HepG2 (cell line): Measurements from ENCODE around the gene GDPGP1. TPM values are rescaled to one million over a fixed set of nuclear protein-coding genes. Genes with fewer than 3 reads are reported as not detected.

ENCODE experiments used
- ARID2 ChIP-seq: sonication (generic); formaldehyde crosslinking; IDR thresholded peaks from 2 replicates; pipeline ENCODE4 v1.8.1; 2022; ENCODE audit warnings: mild to moderate bottlenecking, missing genetic modification reagents, borderline replicate concordance
- CEBPB ChIP-seq: IDR thresholded peaks from 2 replicates; pipeline ENCODE4 v1.6.1; 2011; ENCODE audit warnings: low read depth, low read length, improper control_type of control experiment, borderline replicate concordance
- CHD4 ChIP-seq: fragments of 200-600 bp; sonication (generic); IDR thresholded peaks from 2 replicates; pipeline ENCODE4 v1.7.0; 2017; ENCODE audit warnings: mild to moderate bottlenecking, low read length, borderline replicate concordance
- EEA1 ChIP-seq: sonication (generic); formaldehyde crosslinking; IDR thresholded peaks from 2 replicates; pipeline ENCODE4 v1.5.1; 2020; ENCODE audit warnings: mild to moderate bottlenecking, missing genetic modification reagents, borderline replicate concordance
- ETV5 ChIP-seq: IDR thresholded peaks from 2 replicates; pipeline ENCODE4 v1.6.1; 2018; ENCODE audit warnings: missing biosample characterization, missing genetic modification reagents, inconsistent platforms, borderline replicate concordance
- GPN1 ChIP-seq: sonication (generic); formaldehyde crosslinking; IDR thresholded peaks from 2 replicates; pipeline ENCODE4 v1.5.1; 2020; ENCODE audit warnings: missing genetic modification reagents, borderline replicate concordance
- HNF4A ChIP-seq: sonication (generic); formaldehyde crosslinking; IDR thresholded peaks from 2 replicates; pipeline ENCODE4 v1.4.0; 2020; ENCODE audit warnings: missing genetic modification reagents
- HOMEZ ChIP-seq: IDR thresholded peaks from 2 replicates; pipeline ENCODE4 v1.6.1; 2016; ENCODE audit warnings: low read depth
- KDM5B ChIP-seq: sonication (generic); formaldehyde crosslinking; IDR thresholded peaks from 2 replicates; pipeline ENCODE4 v1.4.0; 2020; ENCODE audit warnings: missing genetic modification reagents, mild to moderate bottlenecking, borderline replicate concordance
- NCOR1 ChIP-seq: fragments of 200-600 bp; sonication (generic); IDR thresholded peaks from 2 replicates; pipeline ENCODE4 v1.7.0; 2017; ENCODE audit warnings: antibody characterized with exemption, low read length, borderline replicate concordance
- NR3C1 ChIP-seq: sonication (generic); formaldehyde crosslinking; IDR thresholded peaks from 2 replicates; pipeline ENCODE4 v1.4.0; 2020; ENCODE audit warnings: missing genetic modification reagents
- PRDM15 ChIP-seq: sonication (generic); formaldehyde crosslinking; IDR thresholded peaks from 2 replicates; pipeline ENCODE4 v1.4.0; 2020; ENCODE audit warnings: missing genetic modification reagents
- SALL1 ChIP-seq: sonication (generic); formaldehyde crosslinking; IDR thresholded peaks from 2 replicates; pipeline ENCODE4 v1.8.0; 2022; ENCODE audit warnings: mild to moderate bottlenecking, missing genetic modification reagents
- SALL2 ChIP-seq: sonication (generic); formaldehyde crosslinking; IDR thresholded peaks from 2 replicates; pipeline ENCODE4 v1.8.1; 2023; ENCODE audit warnings: mild to moderate bottlenecking, missing genetic modification reagents, inconsistent platforms
- U2AF1 ChIP-seq: fragments of 200-400 bp; formaldehyde crosslinking; optimal IDR thresholded peaks from 2 replicates; pipeline ENCODE3; 2017; ENCODE audit warnings: mild to moderate bottlenecking, low read depth, low read length
- ZFP90 ChIP-seq: sonication (generic); formaldehyde crosslinking; IDR thresholded peaks from 2 replicates; pipeline ENCODE4 v1.8.0; 2022; ENCODE audit warnings: missing genetic modification reagents, mild to moderate bottlenecking, inconsistent platforms, borderline replicate concordance
- ZMAT3 ChIP-seq: sonication (generic); formaldehyde crosslinking; conservative IDR thresholded peaks from 2 replicates; pipeline ENCODE4 v1.7.0; 2021; ENCODE audit warnings: missing genetic modification reagents
- ZNF768 ChIP-seq: sonication (generic); formaldehyde crosslinking; IDR thresholded peaks from 2 replicates; pipeline ENCODE4 v1.4.0; 2020; ENCODE audit warnings: missing genetic modification reagents
- polyA plus RNA-seq, 8 experiments: library from polyadenylated mRNA; depleted of rRNA in 3 of 8; stranded (reverse) in 7 of 8; unstranded in 1 of 8; fragments of >200 nt; fragmentation: Illumina TruSeq in 4 of 8; extraction: Trizol in 4 of 8; gene quantifications; 2 replicates each; pipeline versions ENCODE4 v1.2.1 to v1.2.3, GENCODE V29; 2011 to 2016; ENCODE audit warnings: low read depth in 4 of 8, missing spikeins in 1 of 8, mixed read lengths in 1 of 8; ENCODE audit not compliant: insufficient read depth in 1 of 8
- total RNA-seq, 5 experiments: library from RNA; depleted of rRNA; stranded (reverse); fragments of >200 nt; fragmentation: Illumina TruSeq; extraction: Trizol; gene quantifications; 2 replicates each; pipeline ENCODE4 v1.2.3, GENCODE V29; 2016; ENCODE audit warnings: low read depth in 1 of 5
- TF ChIP-seq, protein P1 (sequence below): sonication (generic); formaldehyde crosslinking; IDR thresholded peaks from 2 replicates; pipeline ENCODE4 v1.5.1; 2020; ENCODE audit warnings: missing genetic modification reagents, mild to moderate bottlenecking, borderline replicate concordance
- TF ChIP-seq, protein P2 (sequence below): sonication (generic); formaldehyde crosslinking; IDR thresholded peaks from 2 replicates; pipeline ENCODE4 v1.9.0; 2021; ENCODE audit warnings: missing genetic modification reagents, mild to moderate bottlenecking, borderline replicate concordance

Gene GDPGP1
- total and polyA plus RNA-seq, 2 of the 13 experiments (the other 11 are each of a cell fraction or from before 2014, with no cell fraction given) = 1.5 to 4.3 TPM

- TF ChIP-seq ARID2 (CRISPR knock-in tag) (no peak), EEA1 (CRISPR knock-in tag) (no peak; the same call in 1 of the 2 replicates), ZMAT3 (peak; percentile 79; the same call in 1 of the 2 replicates), SALL1 (CRISPR knock-in tag) (no peak), KDM5B (CRISPR knock-in tag) (peak; percentile 70; the same call in 1 of the 2 replicates), ZFP90 (CRISPR knock-in tag) (peak; percentile 33; the same call in 1 of the 2 replicates), NR3C1 (no peak), CHD4 (peak; percentile 8; the same call in 1 of the 2 replicates), GPN1 (no peak), ETV5 (CRISPR knock-in tag) (peak; percentile 59; the same call in 1 of the 2 replicates), PRDM15 (CRISPR knock-in tag) (peak; percentile 44; the same call in 1 of the 2 replicates), HOMEZ (CRISPR knock-in tag) (no peak), NCOR1 (no peak), CEBPB (no peak), U2AF1 (no peak), SALL2 (CRISPR knock-in tag) (no peak; the same call in 1 of the 2 replicates), ZNF768 (CRISPR knock-in tag) (no peak; the same call in 1 of the 2 replicates), HNF4A (CRISPR knock-in tag) (no peak)
- TF ChIP-seq, protein P1, sequence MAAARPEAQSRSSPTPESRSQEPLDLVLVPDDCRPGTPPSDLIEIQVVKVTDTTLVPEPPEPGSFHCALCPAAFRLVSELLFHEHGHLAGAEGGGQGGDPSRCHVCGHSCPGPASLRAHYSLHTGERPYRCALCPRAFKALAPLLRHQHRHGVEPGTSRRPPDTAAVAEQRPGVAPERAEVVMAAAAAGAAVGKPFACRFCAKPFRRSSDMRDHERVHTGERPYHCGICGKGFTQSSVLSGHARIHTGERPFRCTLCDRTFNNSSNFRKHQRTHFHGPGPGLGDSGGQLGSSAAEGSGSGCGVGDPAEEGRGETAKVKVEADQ (CRISPR knock-in tag) = no peak
- TF ChIP-seq, protein P2, sequence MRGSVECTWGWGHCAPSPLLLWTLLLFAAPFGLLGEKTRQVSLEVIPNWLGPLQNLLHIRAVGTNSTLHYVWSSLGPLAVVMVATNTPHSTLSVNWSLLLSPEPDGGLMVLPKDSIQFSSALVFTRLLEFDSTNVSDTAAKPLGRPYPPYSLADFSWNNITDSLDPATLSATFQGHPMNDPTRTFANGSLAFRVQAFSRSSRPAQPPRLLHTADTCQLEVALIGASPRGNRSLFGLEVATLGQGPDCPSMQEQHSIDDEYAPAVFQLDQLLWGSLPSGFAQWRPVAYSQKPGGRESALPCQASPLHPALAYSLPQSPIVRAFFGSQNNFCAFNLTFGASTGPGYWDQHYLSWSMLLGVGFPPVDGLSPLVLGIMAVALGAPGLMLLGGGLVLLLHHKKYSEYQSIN (CRISPR knock-in tag) = no peak
Measured at GRCh38 chr15:90184786-90185704, 49.0 kb upstream of the GDPGP1 start (continued).
